Activated CD4-positive, alpha-beta T cell treated with anti-CD3 and anti-CD28 coated beads for 36 hours (primary cell): Measurements from ENCODE around the gene CHRND. TPM values are rescaled to one million over a fixed set of nuclear protein-coding genes. Genes with fewer than 3 reads are reported as not detected.
A peak's percentile ranks its signal among the peaks of the same experiment; 100 is the strongest.
"Not testable (repeated sequence)": the region's sequence is repeated elsewhere in the genome, so short reads cannot be mapped to it uniquely, and the experiment has no call there.

Experiments
- ATAC-seq: fragments of 200-7000 bp; cut with Tn5 transposase; one replicate; pipeline ENCODE4 v1.10.0; 2021; ENCODE audit warnings: mild to moderate bottlenecking, moderate library complexity
- CTCF ChIA-PET: fragments of 350-600 bp; sonication (Branson Sonifier 250); formaldehyde crosslinking; loops from one replicate; lab custom pipeline; 2021; ENCODE audit warnings: antibody characterized with exemption; lab: Charles Lee
- POLR2A ChIA-PET: fragments of 350-600 bp; sonication (Branson Sonifier 250); formaldehyde crosslinking; loops from one replicate; lab custom pipeline; 2021; ENCODE audit warnings: antibody characterized with exemption, inconsistent platforms; lab: Charles Lee
- DNase-seq: peaks from one replicate; pipeline ENCODE4 v3.0.0-alpha.2; 2020
- H3K27ac Mint-ChIP-seq: one replicate; pipeline ENCODE4 v1.8.0; 2021; ENCODE audit warnings: mixed read lengths
- H3K27me3 Mint-ChIP-seq: one replicate; pipeline ENCODE4 v1.8.0; 2021; ENCODE audit warnings: mixed read lengths
- H3K36me3 Mint-ChIP-seq: one replicate; pipeline ENCODE4 v1.8.0; 2021; ENCODE audit warnings: low read depth, mixed read lengths
- H3K4me1 Mint-ChIP-seq: one replicate; pipeline ENCODE4 v1.8.0; 2021; ENCODE audit warnings: mixed read lengths
- H3K4me3 Mint-ChIP-seq: one replicate; pipeline ENCODE4 v1.8.0; 2021; ENCODE audit warnings: mild to moderate bottlenecking, moderate library complexity, mixed read lengths
- H3K9me3 Mint-ChIP-seq: one replicate; pipeline ENCODE4 v1.8.0; 2021; ENCODE audit warnings: low read depth, mixed read lengths
- intact Hi-C, 2 experiments: fragments of 100-400 bp; cut with DNase I in 1 of 2; cut with micrococcal nuclease in 1 of 2; formaldehyde crosslinking; loops; one replicate each; pipeline versions ENCODE4 v1.14.2 to v1.15.1; 2022 to 2024; cut with DNase I, micrococcal nuclease
- total RNA-seq, 2 experiments: library from RNA; stranded (reverse); gene quantifications; one replicate each; pipeline ENCODE4 v1.2.3, GENCODE V29; 2021

CHRND gene
- total RNA-seq, 2 experiments from 2014 or later = not detected

DNA sequence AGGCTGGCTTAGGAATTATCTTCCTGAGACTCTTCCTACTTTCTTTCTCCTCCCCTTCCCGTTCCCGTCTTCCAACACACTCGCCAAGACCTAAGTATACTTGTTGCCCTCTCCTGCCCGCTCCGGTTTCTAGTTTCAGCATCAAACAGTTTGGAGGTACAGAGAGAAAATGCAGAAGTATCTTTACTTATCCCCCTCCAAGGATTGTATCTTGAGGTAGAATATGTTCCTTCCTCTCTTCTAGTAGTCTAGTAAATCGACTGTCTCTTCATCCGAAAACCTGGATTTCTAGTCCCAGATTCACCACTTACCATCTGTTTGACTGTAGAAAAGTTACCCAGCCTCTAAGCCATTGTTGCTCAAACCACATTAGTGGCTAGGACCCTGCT lies 25.3 kb downstream of the CHRND start:
- ChIA-PET POLR2A (interaction anchor here (0.6 to 1.4 kb wide), 2 partner anchors 529 to 861 kb away, joined by 3 read pairs; no protein-coding TSS in a partner anchor), CTCF (interaction anchor here (0.7 to 1.4 kb wide), 2 partner anchors 17 to 28 kb away, joined by 3 to 4 read pairs; no protein-coding TSS in a partner anchor)
- Mint-ChIP-seq H3K27ac (peak overlapping the region; percentile 91), H3K4me3 (peak overlapping the region; percentile 98), H3K4me1 (peaks cover 71% of the 10 kb centered on the region), H3K27me3 (no peaks in the 10 kb centered on the region), H3K9me3 (peaks cover 3% of the 10 kb centered on the region), H3K36me3 (peaks cover 36% of the 10 kb centered on the region)
- intact Hi-C loops = loop anchor here (1.0 to 5.0 kb wide), 8 partner anchors 55 to 1036 kb away; partner anchors contain the start of genes ATG16L1 (in 1 of the 2), DGKD (in 1 of the 2) and GIGYF2 (in 1 of the 2)
- DNase-seq = no peak
- no peak for ATAC-seq

DNA sequence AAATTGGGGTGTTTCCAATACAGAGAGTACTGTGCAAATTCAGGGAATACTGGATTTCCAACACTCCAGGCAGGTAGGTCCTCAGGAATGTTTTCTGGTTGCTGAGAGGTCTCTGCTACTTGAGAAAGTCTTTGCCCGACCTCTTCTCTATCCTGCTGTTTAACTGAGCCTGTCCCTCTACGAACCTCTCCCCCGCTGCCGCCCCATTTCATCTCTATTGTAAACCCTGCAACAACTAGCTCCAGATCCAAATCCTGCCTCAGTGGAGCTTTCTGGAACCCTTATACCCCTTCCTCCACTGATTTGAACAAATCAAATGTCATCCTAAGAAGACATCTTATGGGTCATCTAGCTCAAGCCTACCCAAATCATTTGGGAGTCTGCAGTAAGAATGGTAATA lies 25.8 kb downstream of the CHRND start:
- ATAC-seq = no peak
- H3K4me3 Mint-ChIP-seq = peak overlapping the region; percentile 98
- CTCF ChIA-PET = interaction anchor here (0.7 kb wide), 1 partner anchor 16 kb away, joined by 3 read pairs; no protein-coding TSS in a partner anchor
- H3K4me1 Mint-ChIP-seq = peaks cover 69% of the 10 kb centered on the region
- peaks cover 35% of the 10 kb centered on the region for H3K36me3 Mint-ChIP-seq
- intact Hi-C loops = loop anchor here (1.0 to 5.0 kb wide), 8 partner anchors 55 to 1037 kb away; partner anchors contain the start of genes ATG16L1 (in 1 of the 2), DGKD (in 1 of the 2) and GIGYF2 (in 1 of the 2)
- peak overlapping the region; percentile 91 for H3K27ac Mint-ChIP-seq
- no peak for DNase-seq
- H3K9me3 Mint-ChIP-seq = peaks cover 3% of the 10 kb centered on the region
- POLR2A ChIA-PET = no interaction called here
- H3K27me3 Mint-ChIP-seq = no peaks in the 10 kb centered on the region

DNA sequence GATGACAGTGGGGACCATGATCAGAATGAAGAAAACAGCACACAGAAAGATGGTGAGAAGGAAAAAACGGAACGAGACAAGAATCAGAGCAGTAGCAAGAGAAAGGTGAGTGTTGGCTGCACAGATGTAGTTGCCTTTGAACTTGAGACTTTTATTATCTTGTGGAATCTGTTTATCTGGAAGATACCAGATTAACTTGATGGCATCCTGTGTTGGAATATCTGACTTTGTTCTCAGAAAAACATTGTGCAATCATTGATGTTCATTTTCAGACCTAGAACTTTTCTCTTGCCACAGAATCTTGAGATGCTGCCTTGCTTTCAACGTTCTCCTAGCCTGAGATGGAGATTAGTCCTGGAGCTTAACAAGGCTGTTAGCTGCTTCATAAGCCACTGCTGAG lies 30.5 kb downstream of the CHRND start:
- Mint-ChIP-seq H3K4me1 (peaks cover 39% of the 10 kb centered on the region), H3K27ac (peak overlapping the region; percentile 43)

DNA sequence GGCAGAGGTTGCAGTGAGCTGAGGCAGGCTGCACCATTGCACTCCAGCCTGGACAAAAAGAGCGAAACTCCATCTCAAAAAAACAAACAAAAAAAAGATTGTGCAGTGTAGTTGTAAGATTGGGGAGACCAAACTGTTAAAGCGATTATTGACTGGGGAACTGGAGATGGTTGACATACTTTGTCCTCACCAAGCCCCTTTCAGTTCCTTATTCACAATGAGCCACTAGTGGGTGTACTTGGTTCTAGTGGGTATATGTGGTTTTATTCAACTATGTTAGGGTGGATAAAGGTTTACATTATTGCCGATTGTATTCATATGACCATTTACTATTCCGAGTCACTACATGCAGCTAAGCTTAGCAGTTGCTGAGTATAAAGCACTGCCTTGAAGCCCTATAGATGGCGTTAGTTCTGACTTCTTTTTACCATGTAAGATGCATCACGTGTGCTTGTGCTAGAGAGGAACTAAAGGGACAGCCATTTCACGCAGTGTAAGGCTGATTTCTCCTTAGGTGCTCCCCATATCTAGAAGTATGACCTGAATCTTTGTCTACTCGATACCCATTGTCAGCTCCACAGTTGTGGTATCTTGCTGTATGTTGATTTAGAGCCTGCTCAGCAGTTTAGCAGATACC lies 36.7 kb downstream of the CHRND start:
- CTCF ChIA-PET = interaction anchor here (0.7 kb wide), 1 partner anchor 641 kb away, joined by 3 read pairs; no protein-coding TSS in a partner anchor
- H3K27me3 Mint-ChIP-seq = no peaks in the 10 kb centered on the region
- ATAC-seq (no peak), DNase-seq (no peak)
- H3K4me1 Mint-ChIP-seq = no peaks in the 10 kb centered on the region
- intact Hi-C loops = no loop called here
- H3K9me3 Mint-ChIP-seq = no peaks in the 10 kb centered on the region
- H3K4me3 Mint-ChIP-seq = no peak overlapping the region
- POLR2A ChIA-PET = no interaction called here
- H3K27ac Mint-ChIP-seq = no peak overlapping the region
- H3K36me3 Mint-ChIP-seq = peaks cover 51% of the 10 kb centered on the region

More for the DNA sequence above, 30.5 kb downstream of the CHRND start:
- DNase-seq = no peak
- intact Hi-C loops = no loop called here
- ChIA-PET CTCF (no interaction called here), POLR2A (no interaction called here)
- Mint-ChIP-seq H3K36me3 (peaks cover 28% of the 10 kb centered on the region), H3K9me3 (no peaks in the 10 kb centered on the region), H3K4me3 (no peak overlapping the region), H3K27me3 (no peaks in the 10 kb centered on the region)
- ATAC-seq = no peak

DNA sequence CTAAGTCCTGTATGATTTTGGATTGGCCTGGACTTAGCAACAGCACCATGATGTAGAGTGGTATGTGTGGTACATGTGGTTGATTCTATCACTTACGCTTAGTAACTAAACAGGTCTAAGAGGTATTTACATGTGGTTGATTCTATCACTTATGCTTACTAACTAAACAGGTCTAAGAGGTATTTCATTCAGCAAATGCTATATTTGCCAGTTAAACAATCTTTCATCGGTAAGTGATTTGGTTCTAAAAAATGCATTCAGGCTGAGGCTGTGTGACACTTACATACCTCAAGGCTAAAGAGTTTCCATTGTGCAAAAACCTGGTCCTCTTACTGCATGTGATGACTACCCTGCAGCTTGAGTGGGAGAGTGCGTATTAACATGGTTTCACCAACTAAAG lies 37.6 kb downstream of the CHRND start:
- ATAC-seq = no peak
- no peak overlapping the region for H3K27ac Mint-ChIP-seq
- no peaks in the 10 kb centered on the region for H3K27me3 Mint-ChIP-seq
- CTCF ChIA-PET = interaction anchor here (0.7 to 1.0 kb wide), 2 partner anchors 14 to 15 kb away, joined by 3 to 5 read pairs; no protein-coding TSS in a partner anchor
- intact Hi-C loops = no loop called here
- H3K4me1 Mint-ChIP-seq = no peaks in the 10 kb centered on the region
- POLR2A ChIA-PET = no interaction called here
- DNase-seq = no peak
- no peak overlapping the region for H3K4me3 Mint-ChIP-seq
- H3K36me3 Mint-ChIP-seq = peaks cover 55% of the 10 kb centered on the region
- no peaks in the 10 kb centered on the region for H3K9me3 Mint-ChIP-seq

DNA sequence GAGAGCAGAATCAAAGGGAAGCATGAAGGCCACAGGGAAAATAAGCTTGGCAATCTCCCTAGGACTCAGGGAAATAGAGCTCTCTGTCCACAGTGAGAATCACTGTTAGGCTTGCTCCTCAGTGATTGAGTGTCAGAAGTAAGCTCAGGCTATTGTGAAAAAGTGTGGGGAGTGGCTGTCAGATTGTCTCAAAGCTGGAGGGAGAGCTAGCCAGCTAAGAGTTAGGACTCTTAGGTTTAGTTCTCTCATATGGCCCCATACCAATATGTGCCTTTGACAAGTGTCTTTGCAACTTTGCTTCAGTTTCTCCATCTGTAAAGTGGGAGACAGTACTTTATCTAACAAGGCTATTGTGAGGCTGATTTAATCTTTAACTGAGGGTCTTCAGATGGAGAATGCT lies 41.8 kb downstream of the CHRND start:
- Mint-ChIP-seq H3K9me3 (no peaks in the 10 kb centered on the region), H3K27ac (no peak overlapping the region), H3K4me3 (no peak overlapping the region), H3K36me3 (peaks cover 57% of the 10 kb centered on the region), H3K27me3 (no peaks in the 10 kb centered on the region), H3K4me1 (no peaks in the 10 kb centered on the region)
- no peak for DNase-seq
- CTCF ChIA-PET = interaction anchor here (0.5 to 0.6 kb wide), 2 partner anchors 16 to 274 kb away, joined by 3 to 4 read pairs; no protein-coding TSS in a partner anchor
- ATAC-seq = no peak
- intact Hi-C loops = no loop called here
- POLR2A ChIA-PET = no interaction called here

DNA sequence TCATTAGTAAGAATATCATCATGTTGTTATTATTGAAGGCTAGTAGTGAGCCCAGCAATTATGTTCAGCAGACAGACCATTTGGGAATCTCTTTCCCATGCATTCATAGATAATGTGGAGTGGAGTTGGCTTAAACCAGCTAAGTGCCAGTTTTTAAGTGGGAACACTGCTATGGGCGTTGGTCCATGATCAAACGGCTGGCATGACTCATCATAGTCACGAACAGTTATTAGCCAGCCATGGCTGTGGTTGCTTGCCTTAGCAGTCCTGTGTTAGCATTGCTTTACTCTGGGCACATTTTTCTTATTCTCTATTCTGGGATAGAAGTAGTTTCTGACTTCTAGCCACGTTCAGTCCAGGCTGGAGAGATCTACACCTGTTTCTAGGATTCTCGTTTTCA lies 42.2 kb downstream of the CHRND start:
- no peak for DNase-seq
- Mint-ChIP-seq H3K4me3 (no peak overlapping the region), H3K36me3 (peaks cover 55% of the 10 kb centered on the region), H3K27me3 (no peaks in the 10 kb centered on the region), H3K9me3 (no peaks in the 10 kb centered on the region), H3K27ac (no peak overlapping the region), H3K4me1 (no peaks in the 10 kb centered on the region)
- ChIA-PET CTCF (interaction anchor here (0.5 to 1.4 kb wide), 3 partner anchors 16 to 274 kb away, joined by 3 to 8 read pairs (median 4); no protein-coding TSS in a partner anchor), POLR2A (no interaction called here)
- intact Hi-C loops = no loop called here
- no peak for ATAC-seq

DNA sequence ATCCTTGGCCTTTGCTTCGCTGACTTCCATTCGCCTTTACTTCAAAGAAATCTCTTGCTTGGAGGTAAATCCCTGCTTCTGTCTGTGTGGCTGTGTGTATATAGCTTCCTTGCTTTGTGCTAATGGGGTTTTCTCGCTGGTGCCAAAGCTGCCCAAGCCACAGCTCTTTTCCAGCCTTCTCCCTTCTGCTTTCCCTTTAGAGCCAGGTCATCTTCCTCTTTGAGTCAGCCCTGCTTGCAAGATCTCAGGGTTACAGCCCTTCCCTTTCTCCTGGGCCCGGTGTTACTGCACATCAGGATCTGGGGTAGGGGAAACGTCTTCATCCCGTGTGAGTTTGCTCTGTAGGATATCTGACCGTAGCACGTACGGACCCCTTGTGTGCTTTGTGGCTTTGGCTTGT lies 43.6 kb downstream of the CHRND start:
- no peaks in the 10 kb centered on the region for H3K9me3 Mint-ChIP-seq
- CTCF ChIA-PET = interaction anchor here (1.4 kb wide), 1 partner anchor 14 kb away, joined by 8 read pairs; no protein-coding TSS in a partner anchor
- intact Hi-C loops = no loop called here
- H3K4me1 Mint-ChIP-seq = no peaks in the 10 kb centered on the region
- no peaks in the 10 kb centered on the region for H3K27me3 Mint-ChIP-seq
- peaks cover 53% of the 10 kb centered on the region for H3K36me3 Mint-ChIP-seq
- H3K27ac Mint-ChIP-seq = no peak overlapping the region
- DNase-seq (no peak), ATAC-seq (no peak)
- POLR2A ChIA-PET = no interaction called here
- no peak overlapping the region for H3K4me3 Mint-ChIP-seq

DNA sequence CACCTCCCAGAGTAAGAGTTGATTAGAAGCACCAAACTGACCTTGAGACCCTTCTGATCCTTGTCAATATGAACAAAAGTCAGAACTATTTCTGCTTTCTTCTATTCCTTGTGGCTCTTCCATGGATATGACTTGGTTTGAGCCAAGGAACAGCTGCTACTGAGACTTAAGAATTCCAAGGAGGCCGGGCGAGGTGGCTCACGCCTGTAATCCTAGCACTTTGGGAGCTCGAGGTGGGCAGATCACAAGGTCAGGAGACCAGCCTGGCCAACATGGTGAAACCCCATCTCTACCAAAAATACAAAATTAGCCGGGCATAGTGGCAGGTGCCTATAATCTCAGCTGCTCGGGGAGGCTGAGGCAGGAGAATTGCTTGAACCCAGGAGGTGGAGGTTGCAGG lies 44.5 kb downstream of the CHRND start:
- DNase-seq, intact Hi-C loops, H3K4me1 Mint-ChIP-seq, H3K9me3 Mint-ChIP-seq, H3K4me3 Mint-ChIP-seq, H3K27me3 Mint-ChIP-seq, CTCF ChIA-PET, POLR2A ChIA-PET, ATAC-seq, H3K27ac Mint-ChIP-seq: not testable (repeated sequence)
- peaks cover 49% of the 10 kb centered on the region for H3K36me3 Mint-ChIP-seq

DNA sequence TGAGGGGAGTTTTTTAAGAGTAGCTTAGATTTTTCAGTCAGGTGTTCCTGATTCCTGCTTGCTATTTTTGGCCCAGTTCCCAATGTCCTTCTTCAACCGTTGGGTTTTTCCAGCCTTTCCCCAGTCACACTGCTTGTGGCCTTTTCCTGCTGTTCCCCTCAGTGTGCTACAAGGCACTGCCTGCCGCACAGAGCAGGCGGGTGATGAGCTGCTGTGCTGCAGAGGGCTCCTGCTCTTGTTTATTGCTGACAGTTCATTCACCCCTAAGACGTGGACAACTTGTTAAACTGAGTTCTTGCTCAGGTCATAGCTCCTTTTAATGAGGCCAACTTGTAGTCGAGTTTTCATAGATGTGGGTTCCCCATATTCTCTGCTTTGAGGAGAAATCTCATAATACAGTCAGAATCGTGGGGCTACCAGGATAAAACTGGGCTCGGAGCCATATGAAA lies 45.1 kb downstream of the CHRND start:
- Mint-ChIP-seq H3K9me3 (no peaks in the 10 kb centered on the region), H3K4me1 (no peaks in the 10 kb centered on the region), H3K36me3 (peaks cover 46% of the 10 kb centered on the region), H3K4me3 (no peak overlapping the region), H3K27ac (no peak overlapping the region), H3K27me3 (no peaks in the 10 kb centered on the region)
- CTCF ChIA-PET = interaction anchor here (0.6 kb wide), 1 partner anchor 192 kb away, joined by 3 read pairs; no protein-coding TSS in a partner anchor
- POLR2A ChIA-PET = no interaction called here
- DNase-seq (no peak), ATAC-seq (no peak)
- intact Hi-C loops = no loop called here

DNA sequence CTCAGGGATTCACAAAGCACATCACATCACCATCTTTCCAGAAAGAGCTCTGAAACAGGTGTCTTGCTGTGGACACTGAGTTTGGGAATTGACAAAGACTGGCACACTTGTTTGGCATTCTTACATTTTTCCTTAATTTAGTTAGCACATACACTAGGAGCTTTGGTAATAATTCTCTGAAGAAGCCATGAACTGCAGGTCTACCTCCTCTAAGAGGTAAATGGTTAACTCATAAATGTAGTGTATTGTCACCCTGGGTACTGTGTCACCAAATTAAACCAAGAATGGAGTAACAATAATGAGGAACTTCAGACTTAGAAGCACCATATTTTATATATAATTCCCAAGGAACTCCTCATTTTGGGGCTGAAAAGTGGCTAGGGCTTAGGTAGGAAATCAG lies 47.1 kb downstream of the CHRND start:
- ChIA-PET CTCF (no interaction called here), POLR2A (no interaction called here)
- no peaks in the 10 kb centered on the region for H3K4me1 Mint-ChIP-seq
- intact Hi-C loops = no loop called here
- H3K36me3 Mint-ChIP-seq = peaks cover 37% of the 10 kb centered on the region
- no peaks in the 10 kb centered on the region for H3K9me3 Mint-ChIP-seq
- ATAC-seq (no peak), DNase-seq (no peak)
- H3K4me3 Mint-ChIP-seq = no peak overlapping the region
- H3K27ac Mint-ChIP-seq = no peak overlapping the region
- no peaks in the 10 kb centered on the region for H3K27me3 Mint-ChIP-seq
